H9 (cell line): ENCODE measurements around the gene DISP3. TPM values are rescaled to one million over a fixed set of nuclear protein-coding genes. Genes with fewer than 3 reads are reported as not detected.

Experiments used
- DNase-seq: peaks from one replicate; pipeline ENCODE4 v3.0.0-alpha.2; 2017
- H2AFZ ChIP-seq: one replicate; pipeline ENCODE4 v1.6.1; 2013; ENCODE audit warnings: mild to moderate bottlenecking, low read length, control low read depth, moderate library complexity
- H2AK5ac ChIP-seq: 2 replicates; pipeline ENCODE4 v1.6.1; 2013; ENCODE audit warnings: low read length, control low read depth, mixed read lengths; ENCODE audit not compliant: insufficient read length
- H2BK120ac ChIP-seq: one replicate; pipeline ENCODE4 v1.6.1; 2013; ENCODE audit warnings: low read depth, mild to moderate bottlenecking, low read length, control low read depth, inconsistent platforms; ENCODE audit not compliant: poor library complexity, severe bottlenecking
- H2BK12ac ChIP-seq: 2 replicates; pipeline ENCODE4 v1.6.1; 2013; ENCODE audit warnings: low read length, control low read depth, mixed read lengths, low read depth; ENCODE audit not compliant: insufficient read length
- H2BK15ac ChIP-seq: 2 replicates; pipeline ENCODE4 v1.6.1; 2013; ENCODE audit warnings: low read depth, low read length, control low read depth
- H2BK20ac ChIP-seq: one replicate; pipeline ENCODE4 v1.6.1; 2013; ENCODE audit warnings: low read depth, mild to moderate bottlenecking, low read length, control low read depth, inconsistent platforms; ENCODE audit not compliant: poor library complexity, severe bottlenecking
- H2BK5ac ChIP-seq: 2 replicates; pipeline ENCODE4 v1.6.1; 2013; ENCODE audit warnings: low read length, control low read depth, mixed read lengths; ENCODE audit not compliant: insufficient read length
- H3K14ac ChIP-seq: 2 replicates; pipeline ENCODE4 v1.6.1; 2013; ENCODE audit warnings: low read length, control low read depth; ENCODE audit not compliant: insufficient read depth
- H3K18ac ChIP-seq: 2 replicates; pipeline ENCODE4 v1.6.1; 2013; ENCODE audit warnings: low read depth, mild to moderate bottlenecking, mixed read lengths, low read length, control low read depth; ENCODE audit not compliant: insufficient read length
- H3K23ac ChIP-seq: 2 replicates; pipeline ENCODE4 v1.6.1; 2013; ENCODE audit warnings: low read length, control low read depth, mixed read lengths, low read depth; ENCODE audit not compliant: insufficient read length
- H3K23me2 ChIP-seq: 2 replicates; pipeline ENCODE4 v1.6.1; 2013; ENCODE audit warnings: low read depth, mild to moderate bottlenecking, mixed read lengths, low read length, control low read depth; ENCODE audit not compliant: insufficient read length, poor library complexity, severe bottlenecking
- H3K27ac ChIP-seq: 2 replicates; pipeline ENCODE4 v1.5.1; 2013; ENCODE audit warnings: low read length, control low read depth, mixed read lengths, low read depth; ENCODE audit not compliant: insufficient read length
- H3K27me3 ChIP-seq: 2 replicates; pipeline ENCODE4 v1.6.1; 2013; ENCODE audit warnings: low read length, control low read depth, inconsistent platforms; ENCODE audit not compliant: insufficient read depth
- H3K4ac ChIP-seq: 2 replicates; pipeline ENCODE4 v1.6.1; 2013; ENCODE audit warnings: low read depth, mild to moderate bottlenecking, control low read depth, inconsistent platforms, low read length, moderate library complexity
- H3K4me1 ChIP-seq: 2 replicates; pipeline ENCODE4 v1.6.1; 2013; ENCODE audit warnings: low read length, control low read depth, inconsistent platforms; ENCODE audit not compliant: insufficient read depth
- H3K4me2 ChIP-seq: 2 replicates; pipeline ENCODE4 v1.6.1; 2013; ENCODE audit warnings: low read length, control low read depth, mixed read lengths; ENCODE audit not compliant: insufficient read length, insufficient read depth
- H3K56ac ChIP-seq: 2 replicates; pipeline ENCODE4 v1.6.1; 2013; ENCODE audit warnings: low read depth, mild to moderate bottlenecking, mixed read lengths, low read length, control low read depth; ENCODE audit not compliant: insufficient read length
- H3K79me1 ChIP-seq: 2 replicates; pipeline ENCODE4 v1.6.1; 2013; ENCODE audit warnings: low read depth, mild to moderate bottlenecking, moderate library complexity, low read length, control low read depth, inconsistent platforms; ENCODE audit not compliant: insufficient read depth, poor library complexity, severe bottlenecking
- H3K79me2 ChIP-seq: 2 replicates; pipeline ENCODE4 v1.6.1; 2013; ENCODE audit warnings: low read length, control low read depth, inconsistent platforms; ENCODE audit not compliant: insufficient read depth
- H3K9ac ChIP-seq: 2 replicates; pipeline ENCODE4 v1.6.1; 2013; ENCODE audit warnings: low read length, control low read depth, mixed read lengths; ENCODE audit not compliant: insufficient read length; ENCODE audit errors: extremely low read depth
- H3K9me3 ChIP-seq: one replicate; pipeline ENCODE4 v1.6.1; 2013; ENCODE audit warnings: low read depth, low read length, inconsistent platforms; ENCODE audit not compliant: control insufficient read depth
- H3T11ph ChIP-seq: one replicate; pipeline ENCODE4 v1.6.1; 2013; ENCODE audit warnings: mild to moderate bottlenecking, low read length, control low read depth, inconsistent platforms
- H4K20me1 ChIP-seq: one replicate; pipeline ENCODE4 v1.6.1; 2013; ENCODE audit not compliant: control insufficient read depth, insufficient read length, insufficient read depth
- H4K5ac ChIP-seq: 2 replicates; pipeline ENCODE4 v1.6.1; 2013; ENCODE audit warnings: low read depth, mild to moderate bottlenecking, mixed read lengths, low read length, control low read depth; ENCODE audit not compliant: insufficient read length
- H4K8ac ChIP-seq: replicated peaks from 2 replicates; pipeline ENCODE4 v1.6.1; 2013; ENCODE audit warnings: low read length, control low read depth, mixed read lengths, low read depth; ENCODE audit not compliant: insufficient read length
- H4K91ac ChIP-seq: 2 replicates; pipeline ENCODE4 v1.6.1; 2013; ENCODE audit warnings: low read depth, mild to moderate bottlenecking, moderate library complexity, mixed read lengths, low read length, control low read depth; ENCODE audit not compliant: insufficient read length
- H3K27ac Mint-ChIP-seq, 3 experiments: 2 replicates in 2 of 3; 3 replicates in 1 of 3; pipeline ENCODE4 v1.8.0; 2020 to 2021; ENCODE audit warnings: mixed read lengths in 3 of 3, mild to moderate bottlenecking in 1 of 3, moderate library complexity in 1 of 3
- H3K27me3 Mint-ChIP-seq: 2 replicates; pipeline ENCODE4 v1.8.0; 2021; ENCODE audit warnings: low read depth, mild to moderate bottlenecking, moderate library complexity, mixed read lengths
- H3K36me3 Mint-ChIP-seq, 3 experiments: 2 replicates in 2 of 3; 3 replicates in 1 of 3; pipeline ENCODE4 v1.8.0; 2020 to 2021; ENCODE audit warnings: low read depth in 3 of 3, mixed read lengths in 3 of 3; ENCODE audit not compliant: insufficient read depth in 1 of 3
- H3K4me1 Mint-ChIP-seq, 2 experiments: 2 replicates each; pipeline ENCODE4 v1.8.0; 2020; ENCODE audit warnings: mixed read lengths in 2 of 2
- H3K4me3 Mint-ChIP-seq, 2 experiments: 2 replicates in 1 of 2; 3 replicates in 1 of 2; pipeline ENCODE4 v1.8.0; 2020 to 2021; ENCODE audit warnings: mild to moderate bottlenecking in 2 of 2, mixed read lengths in 2 of 2, moderate library complexity in 1 of 2
- H3K9me3 Mint-ChIP-seq, 2 experiments: 2 replicates in 1 of 2; 3 replicates in 1 of 2; pipeline ENCODE4 v1.8.0; 2020; ENCODE audit warnings: mild to moderate bottlenecking in 2 of 2, mixed read lengths in 2 of 2, moderate library complexity in 1 of 2
- CTCF ChIP-seq: fragments of 200-600 bp; sonication (generic); conservative IDR thresholded peaks from 3 replicates; pipeline ENCODE4 v1.8.0; 2021; ENCODE audit warnings: antibody characterized with exemption, mild to moderate bottlenecking
- WGBS: extraction: QIAGEN DNeasy Blood & Tissue Kit; methylation state at CpG from one replicate; pipeline ENCODE4 v1.1.7; 2013; ENCODE audit warnings: missing lambda C conversion rate, low lambda C conversion rate, mixed read lengths; ENCODE audit not compliant: insufficient read length; ENCODE audit errors: extremely low coverage; 5-methylcytosine and 5-hydroxymethylcytosine counted together
- total RNA-seq: library from RNA; stranded (reverse); gene quantifications from 2 replicates; pipeline ENCODE4 v1.2.1, GENCODE V29; 2021

Gene DISP3
- total RNA-seq, 1 experiment from 2014 or later = 3.5 TPM

- Histone ChIP-seq H4K20me1 (no peaks in the 10 kb centered on the region), H3K23me2 (no peaks in the 10 kb centered on the region), H3K18ac (no peak overlapping the region), H4K8ac (no peak overlapping the region), H3K9ac (no peak overlapping the region), H3K27ac (no peak overlapping the region), H3K4ac (no peak overlapping the region), H3K79me2 (no peaks in the 10 kb centered on the region), H2AK5ac (no peak overlapping the region), H2BK20ac (no peak overlapping the region), H4K91ac (no peak overlapping the region), H2BK120ac (no peak overlapping the region), H3K4me2 (no peak overlapping the region), H3K4me1 (no peaks in the 10 kb centered on the region), H3K56ac (no peak overlapping the region), H3K79me1 (no peaks in the 10 kb centered on the region), H4K5ac (no peak overlapping the region), H2BK15ac (no peak overlapping the region), H3K23ac (no peak overlapping the region), H3K14ac (no peak overlapping the region), H2AFZ (no peak overlapping the region), H3T11ph (no peak overlapping the region), H3K9me3 (no peaks in the 10 kb centered on the region), H3K27me3 (no peaks in the 10 kb centered on the region; the same call in 1 of the 2 replicates), H2BK5ac (no peak overlapping the region), H2BK12ac (no peak overlapping the region)
- H3K4me1 Mint-ChIP-seq = peaks cover 3 to 8% of the 10 kb centered on the region in 2 experiments; a peak in 3 of 4 replicates
- H3K4me3 Mint-ChIP-seq = no peak overlapping the region
- no peak overlapping the region for H3K27ac Mint-ChIP-seq
- no peak for TF ChIP-seq CTCF
- no CpG with 5 or more reads among the region's 1 CpG for WGBS
- peaks cover 15% of the 10 kb centered on the region for H3K27me3 Mint-ChIP-seq
- no peaks in the 10 kb centered on the region for H3K36me3 Mint-ChIP-seq
- no peak for DNase-seq
- no peaks in the 10 kb centered on the region; a peak in 1 of 5 replicates for H3K9me3 Mint-ChIP-seq
These were observed 35.9 kb upstream of the DISP3 start for GRCh38 chr1:11443043-11443442.
